ENCODE measurements around the gene PRKN. TPM values are rescaled to one million over a fixed set of nuclear protein-coding genes. Genes with fewer than 3 reads are reported as not detected.

Gene PRKN
- total RNA-seq, 1 experiment from 2014 or later = 2.0 TPM

DNA sequence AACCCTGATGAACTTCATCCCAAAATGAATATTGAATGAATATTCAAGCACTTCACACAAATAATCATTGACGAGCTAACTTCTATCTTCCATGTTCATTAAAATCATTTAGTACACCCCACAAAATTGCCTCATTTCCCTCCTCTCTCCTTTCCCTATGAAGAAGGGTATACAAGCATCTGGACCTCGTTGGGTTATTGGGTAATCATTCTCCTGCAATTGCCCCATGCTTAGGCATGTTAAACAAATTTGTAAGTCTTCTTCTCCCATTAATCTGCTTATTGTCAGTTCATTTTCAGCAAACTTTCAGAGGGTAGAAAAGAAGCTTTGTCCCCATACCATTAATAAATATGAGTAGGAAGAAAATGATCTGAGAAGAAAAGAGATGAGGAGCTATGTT is 27.6 kb downstream of the PRKN start:
- H3K4me2 ChIP-seq (ENCODE audit: insufficient read depth, insufficient read length, low read length) = no peak overlapping the region
- no peaks in the 10 kb centered on the region; a peak in 1 of 4 replicates for H3K4me1 Mint-ChIP-seq
- no peak overlapping the region for H3K14ac ChIP-seq (ENCODE audit: insufficient read depth, low read length)
- WGBS (ENCODE audit: extremely low coverage, insufficient read length, low lambda C conversion rate) = no CpG with 5 or more reads among the region's 2 CpGs
- H3K23me2 ChIP-seq (ENCODE audit: insufficient read length, low read depth, low read length, poor library complexity, severe bottlenecking) = no peaks in the 10 kb centered on the region
- H4K91ac ChIP-seq (ENCODE audit: insufficient read length, low read depth, low read length) = no peak overlapping the region
- H3K4me3 Mint-ChIP-seq = no peak overlapping the region
- H2BK15ac ChIP-seq (ENCODE audit: low read depth, low read length) = no peak overlapping the region
- no peak overlapping the region for H4K5ac ChIP-seq (ENCODE audit: insufficient read length, low read depth, low read length)
- H2BK120ac ChIP-seq (ENCODE audit: low read depth, low read length, poor library complexity, severe bottlenecking) = no peak overlapping the region
- H3K27ac ChIP-seq (ENCODE audit: insufficient read length, low read depth, low read length) = no peak overlapping the region
- H2BK12ac ChIP-seq (ENCODE audit: insufficient read length, low read depth, low read length) = no peak overlapping the region
- no peak overlapping the region for H3K18ac ChIP-seq (ENCODE audit: insufficient read length, low read depth, low read length)
- no peak overlapping the region for H3K23ac ChIP-seq (ENCODE audit: insufficient read length, low read depth, low read length)
- H3K27me3 ChIP-seq (ENCODE audit: insufficient read depth, low read length) = no peaks in the 10 kb centered on the region
- no peaks in the 10 kb centered on the region for H3K36me3 Mint-ChIP-seq (ENCODE audit: insufficient read depth in 1 of 3, low read depth in 3 of 3)
- no peak overlapping the region for H3K9ac ChIP-seq (ENCODE audit: extremely low read depth, insufficient read length, low read length)
- no peak for DNase-seq
- no peaks in the 10 kb centered on the region for H3K9me3 Mint-ChIP-seq
- H3K4me1 ChIP-seq (ENCODE audit: insufficient read depth, low read length) = no peaks in the 10 kb centered on the region
- H3K27ac Mint-ChIP-seq = no peak overlapping the region
- no peak overlapping the region for H4K8ac ChIP-seq (replicated peaks; ENCODE audit: insufficient read length, low read depth, low read length)
- H3K79me1 ChIP-seq (ENCODE audit: insufficient read depth, low read depth, low read length, poor library complexity, severe bottlenecking) = no peaks in the 10 kb centered on the region
- H4K20me1 ChIP-seq (ENCODE audit: control insufficient read depth, insufficient read depth, insufficient read length) = no peaks in the 10 kb centered on the region
- TF ChIP-seq, protein P1, sequence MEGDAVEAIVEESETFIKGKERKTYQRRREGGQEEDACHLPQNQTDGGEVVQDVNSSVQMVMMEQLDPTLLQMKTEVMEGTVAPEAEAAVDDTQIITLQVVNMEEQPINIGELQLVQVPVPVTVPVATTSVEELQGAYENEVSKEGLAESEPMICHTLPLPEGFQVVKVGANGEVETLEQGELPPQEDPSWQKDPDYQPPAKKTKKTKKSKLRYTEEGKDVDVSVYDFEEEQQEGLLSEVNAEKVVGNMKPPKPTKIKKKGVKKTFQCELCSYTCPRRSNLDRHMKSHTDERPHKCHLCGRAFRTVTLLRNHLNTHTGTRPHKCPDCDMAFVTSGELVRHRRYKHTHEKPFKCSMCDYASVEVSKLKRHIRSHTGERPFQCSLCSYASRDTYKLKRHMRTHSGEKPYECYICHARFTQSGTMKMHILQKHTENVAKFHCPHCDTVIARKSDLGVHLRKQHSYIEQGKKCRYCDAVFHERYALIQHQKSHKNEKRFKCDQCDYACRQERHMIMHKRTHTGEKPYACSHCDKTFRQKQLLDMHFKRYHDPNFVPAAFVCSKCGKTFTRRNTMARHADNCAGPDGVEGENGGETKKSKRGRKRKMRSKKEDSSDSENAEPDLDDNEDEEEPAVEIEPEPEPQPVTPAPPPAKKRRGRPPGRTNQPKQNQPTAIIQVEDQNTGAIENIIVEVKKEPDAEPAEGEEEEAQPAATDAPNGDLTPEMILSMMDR (conservative IDR thresholded peaks at IDR 0.05) = no peak
- no peak overlapping the region for H2BK5ac ChIP-seq (ENCODE audit: insufficient read length, low read length)
- H2AK5ac ChIP-seq (ENCODE audit: insufficient read length, low read length) = no peak overlapping the region
- H3K56ac ChIP-seq (ENCODE audit: insufficient read length, low read depth, low read length) = no peak overlapping the region
- H2AFZ ChIP-seq (ENCODE audit: low read length) = no peak overlapping the region
- no peak overlapping the region for H3T11ph ChIP-seq (ENCODE audit: low read length)
- H2BK20ac ChIP-seq (ENCODE audit: low read depth, low read length, poor library complexity, severe bottlenecking) = no peak overlapping the region
- H3K4ac ChIP-seq (ENCODE audit: low read depth, low read length) = no peak overlapping the region
- no peaks in the 10 kb centered on the region for H3K9me3 ChIP-seq (ENCODE audit: control insufficient read depth, low read depth, low read length)
- no peaks in the 10 kb centered on the region for H3K79me2 ChIP-seq (ENCODE audit: insufficient read depth, low read length)
- no peaks in the 10 kb centered on the region for H3K27me3 Mint-ChIP-seq (ENCODE audit: low read depth)
